ENCODE data around the gene GRAMD1B. TPM values are rescaled to one million over a fixed set of nuclear protein-coding genes. Genes with fewer than 3 reads are reported as not detected.

The GRAMD1B gene
- total RNA-seq, 1 experiment from 2014 or later = 12.7 TPM

DNA sequence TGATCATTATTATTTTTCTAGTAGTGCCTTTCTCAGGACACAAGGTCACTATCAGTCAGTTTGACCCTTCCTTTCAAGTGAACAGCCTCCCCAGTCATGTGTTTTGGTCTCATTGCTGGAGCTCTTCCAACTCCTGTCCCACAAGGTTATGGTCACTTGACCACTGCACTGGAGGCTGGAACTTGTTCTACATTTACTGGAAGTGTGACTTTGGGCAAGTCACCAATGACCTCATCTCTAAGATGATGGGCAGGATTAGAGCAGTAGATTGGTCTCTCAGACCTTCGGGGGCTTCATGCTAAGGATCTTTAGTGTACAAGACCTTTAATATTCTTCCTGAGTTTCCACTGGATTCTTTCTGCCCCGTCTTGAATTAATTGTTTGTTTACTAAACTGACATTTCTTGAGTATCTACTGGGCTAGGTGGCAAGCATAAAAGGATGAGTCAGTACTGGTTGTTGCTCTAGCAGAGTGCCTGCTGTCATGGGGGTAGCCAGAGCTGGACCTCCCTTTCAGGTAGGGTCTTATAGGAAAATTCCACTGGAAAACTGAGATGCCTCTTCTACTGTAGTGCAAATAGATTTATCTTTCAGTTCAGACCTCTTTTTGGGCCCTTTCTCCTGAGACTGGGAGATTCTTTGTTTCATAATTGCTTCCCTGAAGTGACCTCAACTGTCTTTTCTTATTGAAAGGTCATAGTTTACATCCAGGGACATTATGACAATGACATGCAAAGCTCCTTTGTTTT lies 106.8 kb downstream of the GRAMD1B start:
- POLR2A ChIA-PET = no interaction called here
- no peaks in the 10 kb centered on the region for H3K36me3 ChIP-seq (ENCODE audit: control insufficient read depth in 1 of 2, insufficient read depth in 2 of 2, low read length in 2 of 2)
- no peak overlapping the region for H3K27ac ChIP-seq (ENCODE audit: low read depth, low read length)
- H3K4me3 ChIP-seq (replicated peaks in 1 of 2; ENCODE audit: low read depth in 1 of 2, low read length in 2 of 2) = no peak overlapping the region
- H3K9me3 ChIP-seq (ENCODE audit: control insufficient read depth in 1 of 2, insufficient read depth in 1 of 2, low read depth in 1 of 2, low read length in 2 of 2) = no peaks in the 10 kb centered on the region
- intact Hi-C loops (cut with micrococcal nuclease) = no loop called here
- ATAC-seq (no peak), DNase-seq (ENCODE audit: low read depth, low spot score) (no peak)
- CTCF ChIA-PET = interaction anchor here (1.2 kb wide), 1 partner anchor 18 kb away, joined by 3 read pairs; no protein-coding TSS in a partner anchor
- H3K79me2 ChIP-seq (ENCODE audit: insufficient read depth, low read length) = no peaks in the 10 kb centered on the region
- TF ChIP-seq FOSL1 (IDR thresholded peaks at IDR 0.05; ENCODE audit: low read depth) (0 out of 2 replicates have a peak, but pooled peaks have one; percentile 3), RAD21 (IDR thresholded peaks at IDR 0.05; ENCODE audit: low read depth) (no peak)
- H3K4me2 ChIP-seq (ENCODE audit: low read length) = peak overlapping the region; percentile 28
- H3K9me2 ChIP-seq (ENCODE audit: insufficient read depth) = no peaks in the 10 kb centered on the region
- H3K27me3 ChIP-seq (ENCODE audit: insufficient read depth, low read length) = no peaks in the 10 kb centered on the region
- H2AFZ ChIP-seq (ENCODE audit: low read depth, low read length, poor library complexity, severe bottlenecking) = no peak overlapping the region
- RAD21 ChIA-PET (ENCODE audit: low non-redundant PET in 1 of 2, low total read pairs in 2 of 2, uncharacterized antibody in 2 of 2, unreplicated experiment in 2 of 2) = no interaction called here
- H3K4me1 ChIP-seq (ENCODE audit: control insufficient read depth in 1 of 2, insufficient read depth in 2 of 2, low read length in 2 of 2) = peaks cover 10 to 13% of the 10 kb centered on the region in 2 experiments
- H4K20me1 ChIP-seq (ENCODE audit: insufficient read depth) = no peaks in the 10 kb centered on the region
- BruUV-seq (replicated peaks) = no TSS peak
- no peak overlapping the region for H3K9ac ChIP-seq (ENCODE audit: low read length)

DNA sequence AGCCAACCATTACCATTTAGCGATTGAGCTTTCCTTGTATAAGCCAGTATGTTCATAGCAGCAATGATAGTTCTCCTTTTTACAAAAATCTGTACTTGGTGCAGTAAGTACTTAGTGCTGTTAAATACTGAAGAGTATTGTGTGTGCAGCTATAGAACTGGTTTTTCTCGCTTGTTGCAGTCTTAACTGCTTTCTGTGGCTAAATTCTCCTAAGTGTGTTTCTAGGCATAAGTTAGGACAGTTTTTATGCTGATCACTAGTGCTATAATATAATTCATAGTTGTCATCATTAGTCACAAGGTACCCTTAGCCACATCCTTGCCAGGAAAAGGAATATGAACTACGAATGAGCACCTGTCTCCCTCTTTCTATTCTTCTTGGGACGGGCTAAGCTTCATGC lies 107.7 kb downstream of the GRAMD1B start:
- H3K4me1 ChIP-seq (ENCODE audit: control insufficient read depth in 1 of 2, insufficient read depth in 2 of 2, low read length in 2 of 2) = peaks cover 8 to 10% of the 10 kb centered on the region in 2 experiments
- H3K4me2 ChIP-seq (ENCODE audit: low read length) = no peak overlapping the region
- H3K36me3 ChIP-seq (ENCODE audit: control insufficient read depth in 1 of 2, insufficient read depth in 2 of 2, low read length in 2 of 2) = no peaks in the 10 kb centered on the region
- intact Hi-C loops (cut with micrococcal nuclease) = no loop called here
- H3K9ac ChIP-seq (ENCODE audit: low read length) = no peak overlapping the region
- ChIA-PET POLR2A (no interaction called here), RAD21 (ENCODE audit: low non-redundant PET in 1 of 2, low total read pairs in 2 of 2, uncharacterized antibody in 2 of 2, unreplicated experiment in 2 of 2) (no interaction called here), CTCF (interaction anchor here (0.8 to 1.2 kb wide), 3 partner anchors 17 to 43 kb away, joined by 3 to 6 read pairs (median 3); no protein-coding TSS in a partner anchor)
- no peak overlapping the region for H2AFZ ChIP-seq (ENCODE audit: low read depth, low read length, poor library complexity, severe bottlenecking)
- no peaks in the 10 kb centered on the region for H3K79me2 ChIP-seq (ENCODE audit: insufficient read depth, low read length)
- DNase-seq (ENCODE audit: low read depth, low spot score) (no peak), ATAC-seq (no peak)
- no peaks in the 10 kb centered on the region for H3K9me3 ChIP-seq (ENCODE audit: control insufficient read depth in 1 of 2, insufficient read depth in 1 of 2, low read depth in 1 of 2, low read length in 2 of 2)
- H3K4me3 ChIP-seq (replicated peaks in 1 of 2; ENCODE audit: low read depth in 1 of 2, low read length in 2 of 2) = no peak overlapping the region
- no TSS peak for BruUV-seq (replicated peaks)
- TF ChIP-seq, protein P1, sequence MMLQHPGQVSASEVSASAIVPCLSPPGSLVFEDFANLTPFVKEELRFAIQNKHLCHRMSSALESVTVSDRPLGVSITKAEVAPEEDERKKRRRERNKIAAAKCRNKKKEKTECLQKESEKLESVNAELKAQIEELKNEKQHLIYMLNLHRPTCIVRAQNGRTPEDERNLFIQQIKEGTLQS (IDR thresholded peaks at IDR 0.05) = no peak
- no peak for TF ChIP-seq EZH2 (IDR thresholded peaks at IDR 0.05)
- no peak for TF ChIP-seq EGR1 (IDR thresholded peaks at IDR 0.05; ENCODE audit: low read depth)
- TF ChIP-seq, protein P2, sequence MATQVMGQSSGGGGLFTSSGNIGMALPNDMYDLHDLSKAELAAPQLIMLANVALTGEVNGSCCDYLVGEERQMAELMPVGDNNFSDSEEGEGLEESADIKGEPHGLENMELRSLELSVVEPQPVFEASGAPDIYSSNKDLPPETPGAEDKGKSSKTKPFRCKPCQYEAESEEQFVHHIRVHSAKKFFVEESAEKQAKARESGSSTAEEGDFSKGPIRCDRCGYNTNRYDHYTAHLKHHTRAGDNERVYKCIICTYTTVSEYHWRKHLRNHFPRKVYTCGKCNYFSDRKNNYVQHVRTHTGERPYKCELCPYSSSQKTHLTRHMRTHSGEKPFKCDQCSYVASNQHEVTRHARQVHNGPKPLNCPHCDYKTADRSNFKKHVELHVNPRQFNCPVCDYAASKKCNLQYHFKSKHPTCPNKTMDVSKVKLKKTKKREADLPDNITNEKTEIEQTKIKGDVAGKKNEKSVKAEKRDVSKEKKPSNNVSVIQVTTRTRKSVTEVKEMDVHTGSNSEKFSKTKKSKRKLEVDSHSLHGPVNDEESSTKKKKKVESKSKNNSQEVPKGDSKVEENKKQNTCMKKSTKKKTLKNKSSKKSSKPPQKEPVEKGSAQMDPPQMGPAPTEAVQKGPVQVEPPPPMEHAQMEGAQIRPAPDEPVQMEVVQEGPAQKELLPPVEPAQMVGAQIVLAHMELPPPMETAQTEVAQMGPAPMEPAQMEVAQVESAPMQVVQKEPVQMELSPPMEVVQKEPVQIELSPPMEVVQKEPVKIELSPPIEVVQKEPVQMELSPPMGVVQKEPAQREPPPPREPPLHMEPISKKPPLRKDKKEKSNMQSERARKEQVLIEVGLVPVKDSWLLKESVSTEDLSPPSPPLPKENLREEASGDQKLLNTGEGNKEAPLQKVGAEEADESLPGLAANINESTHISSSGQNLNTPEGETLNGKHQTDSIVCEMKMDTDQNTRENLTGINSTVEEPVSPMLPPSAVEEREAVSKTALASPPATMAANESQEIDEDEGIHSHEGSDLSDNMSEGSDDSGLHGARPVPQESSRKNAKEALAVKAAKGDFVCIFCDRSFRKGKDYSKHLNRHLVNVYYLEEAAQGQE (IDR thresholded peaks at IDR 0.05; ENCODE audit: low read depth) = no peak
- TF ChIP-seq, protein P3, sequence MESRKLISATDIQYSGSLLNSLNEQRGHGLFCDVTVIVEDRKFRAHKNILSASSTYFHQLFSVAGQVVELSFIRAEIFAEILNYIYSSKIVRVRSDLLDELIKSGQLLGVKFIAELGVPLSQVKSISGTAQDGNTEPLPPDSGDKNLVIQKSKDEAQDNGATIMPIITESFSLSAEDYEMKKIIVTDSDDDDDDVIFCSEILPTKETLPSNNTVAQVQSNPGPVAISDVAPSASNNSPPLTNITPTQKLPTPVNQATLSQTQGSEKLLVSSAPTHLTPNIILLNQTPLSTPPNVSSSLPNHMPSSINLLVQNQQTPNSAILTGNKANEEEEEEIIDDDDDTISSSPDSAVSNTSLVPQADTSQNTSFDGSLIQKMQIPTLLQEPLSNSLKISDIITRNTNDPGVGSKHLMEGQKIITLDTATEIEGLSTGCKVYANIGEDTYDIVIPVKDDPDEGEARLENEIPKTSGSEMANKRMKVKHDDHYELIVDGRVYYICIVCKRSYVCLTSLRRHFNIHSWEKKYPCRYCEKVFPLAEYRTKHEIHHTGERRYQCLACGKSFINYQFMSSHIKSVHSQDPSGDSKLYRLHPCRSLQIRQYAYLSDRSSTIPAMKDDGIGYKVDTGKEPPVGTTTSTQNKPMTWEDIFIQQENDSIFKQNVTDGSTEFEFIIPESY (IDR thresholded peaks at IDR 0.05; ENCODE audit: extremely low read depth, insufficient replicate concordance, low read length) = no peak
- TF ChIP-seq YY1 (IDR thresholded peaks at IDR 0.05; ENCODE audit: extremely low read depth, insufficient replicate concordance, low read depth, low read length) = no peak
- no peak for TF ChIP-seq TCF7L2 (IDR thresholded peaks at IDR 0.05; ENCODE audit: borderline replicate concordance, extremely low read depth, insufficient read depth, insufficient read length)
- no peak for TF ChIP-seq RAD21 (IDR thresholded peaks at IDR 0.05; ENCODE audit: low read depth)
- no peak for TF ChIP-seq JUND (IDR thresholded peaks at IDR 0.05)
- no peak for TF ChIP-seq ELF1 (IDR thresholded peaks at IDR 0.05; ENCODE audit: borderline replicate concordance, low read depth)
- no peak for TF ChIP-seq POLR2A (IDR thresholded peaks at IDR 0.05; ENCODE audit: borderline replicate concordance, extremely low read depth, insufficient read depth, insufficient read length)
- no peak for TF ChIP-seq ZFX (IDR thresholded peaks at IDR 0.05)
- no peaks in the 10 kb centered on the region for H3K27me3 ChIP-seq (ENCODE audit: insufficient read depth, low read length)
- no peaks in the 10 kb centered on the region for H4K20me1 ChIP-seq (ENCODE audit: insufficient read depth)
- no peak overlapping the region for H3K27ac ChIP-seq (ENCODE audit: low read depth, low read length)
- H3K9me2 ChIP-seq (ENCODE audit: insufficient read depth) = no peaks in the 10 kb centered on the region
